Measurements from ENCODE around the gene DUSP18.
"Not testable (repeated sequence)": the region's sequence is repeated elsewhere in the genome, so short reads cannot be mapped to it uniquely, and the experiment has no call there.

Gene DUSP18

GRCh38 chr22:30628491-30628890, 39.2 kb downstream of the DUSP18 start:
- H3K4me3 ChIP-seq (ENCODE audit: low read depth, low read length): no peak overlapping the region
- DNase-seq (ENCODE audit: low read depth): no peak
- TF ChIP-seq CTCF (IDR thresholded peaks at IDR 0.05; ENCODE audit: insufficient read depth, low read depth, low read length, missing control alignments): no peak

- no peak for DNase-seq (ENCODE audit: low read depth)
- no peak overlapping the region for H3K4me3 ChIP-seq (ENCODE audit: low read depth, low read length)
- no peak for TF ChIP-seq CTCF (IDR thresholded peaks at IDR 0.05; ENCODE audit: insufficient read depth, low read depth, low read length, missing control alignments)
Measured at GRCh38 chr22:30627471-30627870, 40.2 kb downstream of the DUSP18 start.

GRCh38 chr22:30626413-30626812, 41.3 kb downstream of the DUSP18 start:
- no peak for DNase-seq (ENCODE audit: low read depth)
- no peak overlapping the region for H3K4me3 ChIP-seq (ENCODE audit: low read depth, low read length)
- no peak for TF ChIP-seq CTCF (IDR thresholded peaks at IDR 0.05; ENCODE audit: insufficient read depth, low read depth, low read length, missing control alignments)

GRCh38 chr22:30619909-30620308, 47.8 kb downstream of the DUSP18 start:
- not testable (repeated sequence) for DNase-seq (ENCODE audit: low read depth); H3K4me3 ChIP-seq (ENCODE audit: low read depth, low read length)

GRCh38 chr22:30617819-30618218, 49.9 kb downstream of the DUSP18 start:
- TF ChIP-seq CTCF (IDR thresholded peaks at IDR 0.05; ENCODE audit: insufficient read depth, low read depth, low read length, missing control alignments): no peak
- H3K4me3 ChIP-seq (ENCODE audit: low read depth, low read length): no peak overlapping the region
- DNase-seq (ENCODE audit: low read depth): no peak

- no peak for TF ChIP-seq CTCF (IDR thresholded peaks at IDR 0.05; ENCODE audit: insufficient read depth, low read depth, low read length, missing control alignments)
- no peak overlapping the region for H3K4me3 ChIP-seq (ENCODE audit: low read depth, low read length)
- DNase-seq (ENCODE audit: low read depth): no peak
Measured at GRCh38 chr22:30615543-30615954, 52.1 kb downstream of the DUSP18 start.

- no peak for DNase-seq (ENCODE audit: low read depth)
- no peak for TF ChIP-seq CTCF (IDR thresholded peaks at IDR 0.05; ENCODE audit: insufficient read depth, low read depth, low read length, missing control alignments)
Measured at GRCh38 chr22:30614879-30615278, 52.8 kb downstream of the DUSP18 start.

More at GRCh38 chr22:30614879-30615278, 52.8 kb downstream of the DUSP18 start:
- H3K4me3 ChIP-seq (ENCODE audit: low read depth, low read length): no peak overlapping the region
